Thoracic aorta endothelial cell (primary cell): ENCODE measurements around the gene PAF1. TPM values are rescaled to one million over a fixed set of nuclear protein-coding genes. Genes with fewer than 3 reads are reported as not detected.

ENCODE experiments used
- small RNA-seq: library from RNA; depleted of rRNA; stranded (forward); fragments of <200 nt; gene quantifications from one replicate; pipeline ENCODE3, GENCODE V24; 2012
- total RNA-seq: library from RNA; depleted of rRNA; stranded (reverse); fragments of >200 nt; gene quantifications from 2 replicates; pipeline ENCODE4 v1.2.3, GENCODE V29; 2012

PAF1 gene
- total RNA-seq = 28.9 and 33.6 TPM in 2 replicates

GRCh38 chr19:39390751-39391437 lies at the start of gene PAF1, which contains the start of gene MED29:
TSS of gene PAF1 (minus strand) at chr19:39391106. CDS start at chr19:39390864, 242 bp downstream.
TSS of gene MED29 (plus strand) at chr19:39391378. CDS start at chr19:39391423, 45 bp downstream.

GRCh38 chr19:39435499-39436349 lies 44.8 kb upstream of the PAF1 start, which contains the start of gene RPS16:
TSS of gene RPS16 (minus strand) at chr19:39435949. CDS start at chr19:39435895, 54 bp downstream.

GRCh38 chr19:39412100-39412866 lies 21.4 kb upstream of the PAF1 start, which contains the start of gene PLEKHG2:
TSS of gene PLEKHG2 (plus strand) at chr19:39412669. CDS start at chr19:39414087, 1,418 bp downstream.

DNA sequence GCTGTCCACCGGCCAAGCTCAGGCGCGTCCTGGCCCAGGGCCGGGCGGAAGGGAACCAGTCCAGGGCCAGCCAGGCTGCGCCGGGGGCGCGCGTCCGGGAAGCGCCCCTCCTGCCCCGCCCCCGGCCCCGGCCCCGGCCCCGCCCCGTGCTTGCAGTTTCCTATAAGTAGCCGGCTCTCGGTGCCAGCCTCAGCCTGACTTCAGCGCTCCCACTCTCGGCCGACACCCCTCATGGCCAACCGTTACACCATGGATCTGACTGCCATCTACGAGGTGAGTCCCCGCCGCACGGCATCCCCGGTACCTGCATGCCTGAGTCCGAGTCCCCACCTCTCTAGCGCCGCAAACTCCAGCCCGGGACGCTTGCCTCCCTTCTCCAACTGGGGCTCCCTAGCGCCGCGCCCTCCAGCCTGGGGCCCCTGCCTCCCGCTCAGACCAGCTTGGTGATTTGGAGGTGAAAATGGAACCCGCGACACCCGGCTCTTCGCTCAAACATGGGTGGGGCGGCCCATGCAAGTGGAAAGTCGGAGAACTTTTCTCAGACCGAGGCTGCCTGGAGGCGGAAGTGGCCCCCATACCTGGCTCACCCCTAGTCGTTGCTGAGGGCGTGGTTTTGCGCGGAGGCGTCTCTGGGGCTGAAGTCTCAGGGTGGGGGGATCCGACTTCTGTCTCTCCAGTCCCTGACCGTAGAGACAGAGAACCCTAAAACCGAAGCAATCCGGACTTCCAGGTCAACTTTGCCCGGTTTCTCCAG lies 15.9 kb upstream of the PAF1 start, which contains the start of gene ZFP36:
Gene ZFP36 (plus strand): TSS at position 192 of the 754 bp plus-strand sequence. CDS start 58 bp downstream, at position 250.

DNA sequence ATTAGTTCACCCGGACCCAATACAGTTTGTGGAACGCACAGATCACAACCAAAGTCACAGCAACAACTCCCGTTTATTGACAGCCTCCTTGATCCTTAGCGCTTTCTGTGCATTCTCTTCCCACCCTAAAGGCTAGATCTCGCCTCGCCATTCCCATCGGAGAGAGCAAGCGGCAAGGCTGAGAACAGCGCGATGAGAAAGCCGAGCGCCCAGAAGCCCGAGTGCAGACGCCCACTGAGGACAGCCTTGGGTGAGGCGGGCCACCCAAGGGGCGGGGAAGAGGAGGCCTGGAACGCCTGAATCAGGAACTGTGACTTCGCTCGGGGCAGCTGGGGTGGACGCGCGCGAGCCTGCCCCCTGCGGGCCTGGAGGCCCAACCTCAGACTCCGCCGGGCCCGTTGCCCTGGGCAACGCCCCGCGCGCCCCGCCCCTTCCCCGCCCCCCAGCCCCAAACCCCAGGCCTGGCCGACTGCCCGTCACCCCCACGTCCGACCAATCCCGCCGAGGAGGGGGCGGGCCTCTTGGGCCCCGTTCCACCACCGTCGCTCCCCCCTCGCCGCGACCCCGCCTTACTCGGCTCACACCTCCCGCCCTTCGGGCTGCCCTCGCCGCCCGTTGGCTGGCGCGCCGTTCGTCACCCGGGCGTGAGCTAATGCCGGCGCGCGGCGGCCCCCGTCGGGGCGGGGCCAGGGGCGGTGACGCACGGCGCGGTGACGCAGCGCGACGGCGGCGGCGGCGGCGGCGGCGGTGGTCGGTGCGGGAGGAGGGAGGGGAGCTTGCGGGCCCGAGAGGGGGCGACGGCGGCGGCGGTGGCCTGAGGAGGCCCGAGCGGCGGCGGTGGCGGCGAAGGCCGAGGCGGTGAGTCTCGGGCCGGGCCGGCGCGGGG lies 48.9 kb downstream of the PAF1 start, which contains the start of gene SAMD4B:
Gene SAMD4B (plus strand): TSS at position 703 of the 886 bp plus-strand sequence. CDS start 14,473 bp downstream, outside the sequence.

Small RNA genes within 50 kb of the gene (small RNA-seq; reads per million reads assigned to genes)
- not detected for gene AC011445.2
- gene MIR4530 = not detected
- not detected for gene RN7SL566P

Other genes with a start within 250 kb of the PAF1 start
- not detected in 2 replicates for gene NCCRP1, start 194.1 kb downstream of the PAF1 start, total RNA-seq
- not detected in 2 replicates for gene SYCN, start 186.8 kb downstream of the PAF1 start, total RNA-seq
- gene IFNL3, start 146.1 kb downstream of the PAF1 start, total RNA-seq = not detected in 2 replicates
- not detected in 2 replicates for gene IFNL4, start 142.2 kb downstream of the PAF1 start, total RNA-seq
- not detected in 2 replicates for gene IFNL2, start 122.7 kb downstream of the PAF1 start, total RNA-seq
- gene IFNL1, start 94.7 kb downstream of the PAF1 start, total RNA-seq = not detected in 2 replicates
- gene LRFN1, start 70.2 kb downstream of the PAF1 start, total RNA-seq = 0.27 and 0.43 TPM in 2 replicates
- gene GMFG, start 55.1 kb downstream of the PAF1 start, total RNA-seq = 23.1 and 41.3 TPM in 2 replicates
- 36.8 and 59.8 TPM in 2 replicates for gene SAMD4B, start 48.7 kb downstream of the PAF1 start, total RNA-seq
- 17.4 and 19.6 TPM in 2 replicates for gene MED29, start 272 bp upstream of the PAF1 start, total RNA-seq
- gene ZFP36, start 15.7 kb upstream of the PAF1 start, total RNA-seq = 2.5 and 3.2 TPM in 2 replicates
- 20.9 and 27.1 TPM in 2 replicates for gene PLEKHG2, start 21.6 kb upstream of the PAF1 start, total RNA-seq
- 132 and 183 TPM in 2 replicates for gene RPS16, start 44.8 kb upstream of the PAF1 start, total RNA-seq
- 91.4 and 117 TPM in 2 replicates for gene SUPT5H, start 54.5 kb upstream of the PAF1 start, total RNA-seq
- 69.2 and 79.4 TPM in 2 replicates for gene TIMM50, start 89.7 kb upstream of the PAF1 start, total RNA-seq
- gene DLL3, start 107.8 kb upstream of the PAF1 start, total RNA-seq = 0.43 and 0.66 TPM in 2 replicates
- gene SELENOV, start 124.0 kb upstream of the PAF1 start, total RNA-seq = not detected in 2 replicates
- gene EID2B, start 141.7 kb upstream of the PAF1 start, total RNA-seq = 3.2 and 4.4 TPM in 2 replicates
- gene EID2, start 149.1 kb upstream of the PAF1 start, total RNA-seq = 10.8 and 13.1 TPM in 2 replicates
- gene LGALS13, start 211.4 kb upstream of the PAF1 start, total RNA-seq = not detected in 2 replicates